Measurements from ENCODE around the gene PPAN.

GRCh38 chr19:10136936-10137335 is 30.8 kb downstream of the PPAN start:
- TF ChIP-seq, protein P1, sequence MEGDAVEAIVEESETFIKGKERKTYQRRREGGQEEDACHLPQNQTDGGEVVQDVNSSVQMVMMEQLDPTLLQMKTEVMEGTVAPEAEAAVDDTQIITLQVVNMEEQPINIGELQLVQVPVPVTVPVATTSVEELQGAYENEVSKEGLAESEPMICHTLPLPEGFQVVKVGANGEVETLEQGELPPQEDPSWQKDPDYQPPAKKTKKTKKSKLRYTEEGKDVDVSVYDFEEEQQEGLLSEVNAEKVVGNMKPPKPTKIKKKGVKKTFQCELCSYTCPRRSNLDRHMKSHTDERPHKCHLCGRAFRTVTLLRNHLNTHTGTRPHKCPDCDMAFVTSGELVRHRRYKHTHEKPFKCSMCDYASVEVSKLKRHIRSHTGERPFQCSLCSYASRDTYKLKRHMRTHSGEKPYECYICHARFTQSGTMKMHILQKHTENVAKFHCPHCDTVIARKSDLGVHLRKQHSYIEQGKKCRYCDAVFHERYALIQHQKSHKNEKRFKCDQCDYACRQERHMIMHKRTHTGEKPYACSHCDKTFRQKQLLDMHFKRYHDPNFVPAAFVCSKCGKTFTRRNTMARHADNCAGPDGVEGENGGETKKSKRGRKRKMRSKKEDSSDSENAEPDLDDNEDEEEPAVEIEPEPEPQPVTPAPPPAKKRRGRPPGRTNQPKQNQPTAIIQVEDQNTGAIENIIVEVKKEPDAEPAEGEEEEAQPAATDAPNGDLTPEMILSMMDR (IDR thresholded peaks at IDR 0.05), result no peak
- no peak for TF ChIP-seq POLR2A (IDR thresholded peaks at IDR 0.05)

All from lower leg skin (tissue), 3 donors.